Forelimb muscle (tissue), 1 donor: Measurements from ENCODE around the gene ZNF408. TPM values are rescaled to one million over a fixed set of nuclear protein-coding genes. Genes with fewer than 3 reads are reported as not detected.
"Not testable (repeated sequence)": the region's sequence is repeated elsewhere in the genome, so short reads cannot be mapped to it uniquely, and the experiment has no call there.

Experiments
- DNase-seq: peaks from one replicate; pipeline ENCODE4 v3.0.0-alpha.2; 2013; ENCODE audit warnings: low read depth
- polyA plus RNA-seq: library from polyadenylated mRNA; unstranded; fragments of 120-200 nt; gene quantifications from one replicate; pipeline ENCODE4 v1.2.1, GENCODE V29; 2013; ENCODE audit not compliant: insufficient read length

Gene ZNF408
- 6.3 TPM for polyA plus RNA-seq

DNA sequence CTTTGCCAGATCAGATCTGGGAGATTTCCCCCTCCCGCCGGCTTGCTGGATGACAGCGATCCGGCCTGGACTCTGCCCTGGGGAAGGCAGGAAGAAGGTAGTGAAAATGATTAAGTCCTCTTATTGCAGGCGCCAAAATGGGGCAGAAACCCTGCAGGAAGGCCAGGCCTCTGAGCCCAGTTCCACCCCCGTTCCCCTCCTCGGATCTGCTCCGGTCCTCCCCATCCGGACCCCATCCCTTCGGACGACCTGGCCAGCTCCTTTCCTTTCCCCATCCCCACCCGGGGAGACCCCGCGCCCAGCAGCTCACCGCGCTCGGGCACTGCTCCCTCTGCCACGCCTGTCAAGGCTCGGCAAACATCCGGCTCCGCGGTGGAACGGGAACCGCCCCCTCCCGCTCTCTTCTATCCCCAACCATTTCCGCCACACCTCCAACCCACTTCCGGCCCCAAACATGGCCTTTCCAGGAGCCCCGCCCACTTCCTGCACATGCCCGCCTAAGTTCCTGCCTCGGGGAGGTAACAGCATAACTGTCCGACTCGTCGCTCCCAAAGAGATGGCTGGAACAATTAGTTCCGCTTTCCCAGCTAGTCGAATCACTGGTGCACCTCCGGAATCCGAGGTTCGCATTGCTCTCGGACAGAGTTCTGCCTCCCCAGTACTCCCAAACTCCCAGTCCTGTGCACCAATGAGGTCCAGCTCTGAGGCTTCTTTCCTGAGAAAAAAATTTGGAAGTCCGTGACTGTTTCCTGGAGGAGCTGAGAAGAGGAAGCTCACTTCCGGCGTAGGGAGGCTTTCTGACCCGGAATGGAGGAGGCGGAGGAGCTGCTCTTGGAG lies at the start of gene ZNF408, which contains the start of gene ARHGAP1:
TSS of gene ZNF408 (plus strand) at position 791 of the 837 bp plus-strand sequence. CDS start at position 808, 17 bp downstream.
TSS of gene ARHGAP1 (minus strand) at position 379 of the 837 bp plus-strand sequence. CDS start 4,512 bp downstream, outside the sequence.
- DNase-seq, result peak; percentile 90

DNA sequence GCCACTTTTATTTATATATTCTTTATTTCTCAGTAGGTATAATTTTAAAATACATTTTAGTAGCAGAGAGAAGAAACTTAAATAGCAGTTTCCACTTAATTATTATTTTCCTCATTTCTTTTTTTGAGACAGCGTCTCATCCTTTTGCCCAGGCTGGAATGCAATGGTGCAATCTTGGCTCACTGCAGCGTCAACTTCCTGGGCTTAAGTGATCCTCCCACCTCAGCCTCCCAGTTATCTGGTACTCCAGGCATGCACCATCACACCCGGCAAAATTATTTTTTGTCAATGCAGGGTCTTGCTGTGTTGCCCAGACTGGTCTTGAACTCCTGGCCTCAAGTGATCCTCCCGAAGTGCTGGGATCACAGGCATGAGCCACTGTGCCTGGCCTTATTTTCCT lies 45.2 kb upstream of the ZNF408 start:
- DNase-seq, result no peak

DNA sequence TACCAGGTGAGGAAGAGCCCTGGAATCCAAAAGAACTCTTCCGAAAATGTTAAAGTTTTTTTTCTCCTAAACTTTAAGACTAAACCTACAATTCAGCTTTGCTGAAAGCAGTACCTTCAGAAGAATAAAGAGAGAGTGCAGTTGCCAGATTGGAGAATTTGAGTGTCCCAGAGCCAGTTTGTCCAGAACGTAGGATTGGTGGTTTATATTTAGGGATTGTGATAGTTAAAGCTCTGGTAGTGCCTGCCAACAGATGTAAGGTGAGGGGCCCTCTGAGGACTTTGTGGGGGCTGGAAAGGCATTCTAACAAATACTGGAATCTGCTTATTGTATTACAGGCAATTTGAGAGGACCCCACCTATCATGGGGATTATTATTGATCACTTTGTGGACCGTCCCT lies 43.6 kb upstream of the ZNF408 start:
- no peak for DNase-seq

DNA sequence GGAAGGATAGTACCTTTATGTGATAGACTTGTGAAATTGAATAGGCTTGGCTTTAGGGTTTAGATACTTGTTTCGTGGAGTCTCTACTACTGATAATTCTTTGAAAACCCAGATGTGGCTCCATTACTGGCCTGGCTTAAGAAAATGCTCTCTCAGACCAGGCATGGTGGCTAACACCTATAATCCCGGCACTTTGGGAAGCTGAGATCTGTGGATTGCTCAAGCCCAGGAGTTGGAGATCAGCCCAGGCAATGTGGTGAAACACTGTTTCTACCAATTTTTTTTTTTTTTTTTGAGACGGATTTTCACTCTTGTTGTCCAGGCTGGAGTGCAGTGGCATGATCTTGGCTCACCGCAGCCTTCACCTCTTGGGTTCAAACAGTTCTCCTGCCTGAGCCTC lies 42.6 kb upstream of the ZNF408 start:
- no peak for DNase-seq

DNA sequence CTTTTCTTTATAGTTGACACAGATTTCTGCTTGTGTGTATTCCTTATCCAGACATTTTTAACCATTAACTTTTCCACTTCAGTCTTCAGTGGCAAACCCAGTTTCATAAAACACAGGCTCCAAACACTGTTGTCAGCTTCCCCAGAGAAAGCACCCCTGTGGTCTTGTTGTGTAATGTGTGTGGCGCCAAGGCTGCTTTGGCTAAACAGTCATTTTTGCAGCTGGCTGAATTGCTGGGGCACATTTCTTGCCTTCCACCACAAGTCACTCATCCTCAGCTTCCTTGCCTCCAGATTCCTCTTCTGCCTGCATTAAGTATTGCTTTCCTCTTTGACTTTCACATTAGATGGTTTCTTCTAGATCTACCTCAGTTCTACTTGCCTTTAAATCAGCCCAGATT lies 40.9 kb upstream of the ZNF408 start:
- DNase-seq, result no peak

DNA sequence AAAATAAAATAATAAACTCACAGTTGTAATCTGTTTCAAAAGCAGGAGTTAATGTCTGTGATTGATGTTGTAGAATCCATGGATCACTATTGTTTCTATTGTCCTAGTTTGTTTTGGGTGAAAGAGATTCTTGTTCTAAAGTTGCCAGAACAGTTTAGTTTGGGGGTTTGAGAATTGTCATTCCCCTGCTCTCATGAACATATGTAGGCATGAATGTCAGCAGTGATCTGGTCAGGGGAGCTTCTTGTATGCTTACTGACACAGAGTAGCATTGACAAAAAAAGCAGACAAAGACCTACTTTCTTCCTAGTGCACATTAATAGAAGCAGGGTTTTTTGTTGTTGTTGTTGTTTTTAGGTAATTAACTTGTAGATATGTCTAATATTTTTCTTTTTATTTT lies 39.0 kb upstream of the ZNF408 start:
- DNase-seq, result no peak

DNA sequence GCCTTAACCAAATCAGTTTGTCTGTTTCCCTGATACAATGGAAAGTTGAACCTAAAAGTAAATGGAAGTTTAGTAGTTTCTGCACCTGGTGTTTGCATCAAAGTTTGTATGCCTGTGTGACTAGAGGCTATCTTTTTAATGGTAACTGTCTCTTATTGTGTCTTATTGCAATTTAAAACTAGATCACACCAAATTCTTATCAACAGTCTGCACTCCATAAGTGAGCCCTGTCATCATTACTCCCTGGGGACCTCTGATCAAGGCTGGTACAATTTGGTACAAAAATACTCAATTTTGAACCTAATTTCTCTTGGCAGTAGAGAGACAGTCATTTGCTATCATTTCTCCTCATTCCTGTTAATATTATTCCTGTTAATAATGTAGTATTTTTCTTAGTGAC lies 38.5 kb upstream of the ZNF408 start:
- no peak for DNase-seq

DNA sequence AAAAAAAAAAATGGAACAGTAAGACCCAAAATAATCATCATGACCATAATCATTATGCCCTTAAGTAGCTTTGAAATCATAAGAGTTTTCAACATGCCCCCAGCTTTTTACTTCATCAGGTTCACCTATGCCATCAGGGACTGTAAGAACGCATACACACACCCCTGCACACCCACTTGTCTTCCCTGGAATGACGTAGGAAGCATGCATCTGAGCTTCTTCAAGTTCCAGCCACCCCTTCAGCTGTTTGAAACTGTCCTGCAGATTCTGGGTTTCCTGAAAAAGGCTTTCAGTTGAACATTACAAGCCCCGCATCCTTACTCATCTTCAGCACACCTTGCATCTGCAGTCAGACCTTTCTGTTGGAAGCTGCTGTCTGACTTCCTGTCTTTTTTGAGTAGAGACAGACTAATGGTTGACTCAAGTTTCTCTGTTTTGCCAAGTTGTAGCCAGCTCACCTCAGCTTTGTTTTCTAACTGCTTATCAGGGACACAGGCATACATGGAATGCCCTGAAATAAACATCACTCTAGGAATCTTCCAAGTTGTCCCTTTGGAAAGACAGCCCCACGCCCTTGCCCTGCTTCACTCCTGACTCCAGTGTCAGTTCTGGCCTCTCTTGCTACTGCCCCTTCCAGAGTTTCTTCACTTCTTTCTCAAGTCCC lies 37.4 kb upstream of the ZNF408 start:
- DNase-seq, result no peak

DNA sequence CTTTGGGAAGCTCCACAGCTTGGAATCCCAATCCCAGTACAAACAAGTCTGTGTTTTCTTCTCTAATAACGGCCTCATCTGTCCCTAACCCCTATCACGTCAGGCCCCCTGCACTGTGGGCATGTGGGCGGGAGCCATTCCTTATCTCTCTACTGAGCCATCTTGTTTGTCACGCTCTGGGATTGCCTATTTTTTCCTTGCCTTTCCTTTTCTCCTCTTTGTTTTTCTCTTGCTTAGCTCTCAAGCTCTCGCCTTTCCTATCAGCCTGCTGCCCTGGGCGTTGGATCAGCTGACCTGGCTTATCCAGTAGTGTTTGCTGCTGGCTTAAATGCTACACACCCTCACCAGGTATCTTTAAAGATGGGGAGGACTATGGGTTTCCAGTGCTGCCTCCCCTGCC lies 36.2 kb upstream of the ZNF408 start:
- DNase-seq, result no peak

DNA sequence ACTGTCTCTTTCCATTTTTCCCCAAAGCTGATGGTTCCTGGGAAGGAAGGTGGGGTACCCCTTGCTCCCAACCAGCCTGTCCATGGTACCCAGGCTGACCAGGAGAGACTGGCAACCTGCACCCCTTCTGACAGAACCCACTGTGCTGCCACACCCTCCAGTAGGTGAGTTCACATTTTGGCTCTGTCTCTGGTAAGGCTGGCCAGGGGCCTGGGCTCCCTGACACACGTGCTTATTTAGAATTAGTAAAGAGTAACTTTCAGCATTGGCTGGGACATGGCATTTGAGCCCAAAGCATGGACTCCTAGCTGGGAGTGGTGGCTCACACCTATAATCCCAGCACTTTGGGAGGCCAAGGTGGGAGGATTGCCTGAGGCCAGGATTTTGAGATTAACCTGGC lies 35.5 kb upstream of the ZNF408 start:
- DNase-seq, result no peak

DNA sequence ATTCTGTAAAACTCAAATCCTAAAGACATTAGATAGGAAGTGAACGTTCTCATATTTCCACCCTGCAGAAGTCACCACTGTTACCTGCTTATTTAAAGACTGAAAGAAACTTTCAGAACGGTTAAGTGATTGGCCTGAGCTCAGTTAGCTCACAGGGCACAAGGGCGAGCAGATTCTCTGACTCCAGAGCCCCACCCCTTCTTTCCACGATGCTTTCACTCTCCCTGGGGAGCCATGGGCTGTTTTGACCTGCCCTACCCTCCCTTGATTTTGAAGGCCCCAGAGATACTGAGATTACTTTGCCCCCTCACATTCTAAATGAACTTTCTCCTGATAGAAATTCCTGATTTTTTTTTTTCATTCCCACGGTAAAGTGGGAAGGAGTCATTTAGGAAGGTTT lies 34.3 kb upstream of the ZNF408 start:
- no peak for DNase-seq

DNA sequence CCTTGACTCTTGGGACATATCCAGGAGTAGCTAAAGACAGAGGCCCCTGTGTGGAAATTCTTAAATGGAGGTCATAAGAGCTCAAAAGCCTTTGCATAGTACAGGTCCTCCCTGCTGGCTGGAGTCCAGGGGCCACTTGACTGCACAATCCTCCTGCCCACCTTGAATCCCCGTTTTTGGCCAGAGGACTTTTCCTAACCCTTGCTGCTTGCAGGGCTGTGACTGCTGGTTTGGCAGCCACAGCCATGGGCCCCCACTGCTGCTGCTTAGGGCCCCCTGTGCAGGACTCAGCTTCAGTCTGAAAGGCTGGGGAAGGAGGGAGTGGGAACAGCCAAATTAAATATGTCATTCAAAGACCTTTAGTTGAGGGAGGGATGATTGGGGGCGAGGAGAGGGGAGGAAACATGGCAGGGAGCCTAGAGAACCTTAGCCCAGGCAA lies 33.8 kb upstream of the ZNF408 start:
- no peak for DNase-seq

DNA sequence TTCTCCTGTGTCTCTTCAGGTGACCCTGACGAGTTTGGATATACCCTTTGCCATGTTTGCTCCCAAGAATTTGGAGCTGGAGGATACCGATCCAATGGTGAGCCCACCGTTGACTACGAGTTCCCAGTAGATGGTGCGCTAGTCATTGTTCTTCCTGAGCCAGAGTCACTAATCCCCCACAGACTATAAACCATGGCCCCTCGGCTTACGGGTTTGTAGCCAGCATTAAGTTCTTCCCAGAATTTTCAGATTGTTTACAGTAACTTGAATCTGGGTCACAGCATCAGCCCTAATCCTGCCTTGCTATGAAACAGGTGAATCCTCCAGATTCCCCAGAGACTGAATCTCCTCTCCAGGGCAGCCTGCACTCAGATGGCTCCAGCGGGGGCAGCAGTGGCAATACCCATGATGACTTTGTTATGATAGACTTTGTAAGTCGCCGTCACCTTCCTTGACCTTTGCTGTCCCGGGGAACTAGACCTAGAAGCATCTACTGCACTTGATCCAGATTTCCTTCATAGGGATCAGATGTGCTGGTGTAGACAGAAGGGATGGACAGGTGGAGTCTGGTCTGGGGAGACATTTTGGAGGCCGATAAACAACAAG lies 32.2 kb upstream of the ZNF408 start:
- no peak for DNase-seq

DNA sequence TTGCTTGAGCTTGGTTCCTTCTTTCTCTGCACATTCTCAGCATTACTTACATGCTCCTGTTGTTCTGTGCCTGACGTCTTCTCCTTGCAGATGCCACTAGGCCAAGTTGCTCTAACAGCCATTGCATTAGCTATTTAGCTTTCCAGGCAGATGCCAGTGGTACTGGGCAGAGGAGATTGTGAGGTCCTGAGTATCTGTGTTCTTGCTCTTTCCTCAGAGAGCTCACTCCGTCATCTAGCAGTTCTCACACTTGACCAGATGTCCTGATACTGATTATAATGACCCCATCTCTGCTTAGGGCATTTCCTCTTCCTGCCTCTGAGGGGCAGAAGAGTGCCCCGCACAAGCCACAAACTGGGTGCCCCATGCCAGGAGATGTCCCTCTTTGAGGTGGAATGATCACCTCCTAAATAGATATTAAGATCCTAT lies 31.1 kb upstream of the ZNF408 start:
- DNase-seq, result no peak

DNA sequence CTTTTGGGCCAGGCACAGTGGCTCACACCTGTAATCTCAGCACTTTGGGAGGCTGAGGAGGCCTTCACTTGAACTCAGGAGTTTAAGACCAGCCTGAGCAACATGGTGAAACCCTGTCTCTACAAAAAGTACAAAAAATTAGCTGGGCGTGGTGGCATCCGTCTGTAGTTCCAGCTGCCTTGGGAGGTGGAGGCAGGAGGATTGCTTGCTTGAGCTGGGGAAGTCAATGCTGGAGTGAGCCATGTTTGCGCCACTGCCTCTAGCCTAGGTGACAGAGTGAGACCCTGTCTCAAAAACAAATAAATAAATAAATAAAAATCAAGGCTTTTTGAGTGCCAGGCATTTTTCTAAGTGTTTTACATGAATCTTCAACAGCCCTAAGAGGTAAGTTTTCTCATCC lies 30.3 kb upstream of the ZNF408 start:
- not testable (repeated sequence) for DNase-seq

DNA sequence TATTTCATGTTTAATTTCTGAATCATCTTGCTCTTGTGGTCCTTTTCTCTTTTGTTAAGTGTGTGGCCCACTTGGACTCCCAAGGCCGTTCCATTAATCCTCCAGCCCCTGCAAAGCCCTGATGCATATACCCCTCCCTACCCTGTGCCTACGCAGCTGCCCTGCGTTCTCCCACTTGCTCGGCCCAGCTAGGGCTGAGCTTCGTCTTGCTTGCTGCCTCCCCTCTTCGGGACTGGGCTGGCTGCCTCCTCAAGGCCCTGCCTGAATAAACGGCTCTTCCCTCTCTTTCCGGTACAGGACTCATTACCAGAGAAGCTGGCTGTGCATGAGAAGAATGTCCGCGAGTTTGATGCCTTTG lies 28.9 kb upstream of the ZNF408 start:
- no peak for DNase-seq

DNA sequence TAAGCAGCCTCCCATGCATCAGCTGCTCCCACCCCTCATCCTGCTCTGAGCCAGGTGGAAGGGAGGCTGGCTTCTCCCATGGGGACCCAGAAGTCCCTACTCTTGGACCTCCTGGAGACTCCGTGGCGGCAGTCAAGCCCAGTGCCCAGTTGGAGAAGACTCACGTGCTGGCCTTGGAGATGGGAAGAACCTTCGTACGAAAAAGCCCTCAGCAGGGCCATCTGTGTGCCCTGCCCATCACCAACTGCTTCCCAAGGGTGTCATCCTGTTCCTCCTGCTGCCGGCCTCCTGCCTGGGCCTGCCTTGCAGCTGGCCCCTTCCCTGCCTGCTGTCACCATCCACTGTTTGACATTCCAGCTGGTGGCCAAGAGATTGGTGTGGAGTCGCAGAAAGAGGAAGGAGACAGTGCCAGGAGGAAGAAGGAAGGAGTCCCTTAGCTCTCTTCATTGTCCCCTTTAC lies 28.4 kb upstream of the ZNF408 start:
- DNase-seq, result no peak

DNA sequence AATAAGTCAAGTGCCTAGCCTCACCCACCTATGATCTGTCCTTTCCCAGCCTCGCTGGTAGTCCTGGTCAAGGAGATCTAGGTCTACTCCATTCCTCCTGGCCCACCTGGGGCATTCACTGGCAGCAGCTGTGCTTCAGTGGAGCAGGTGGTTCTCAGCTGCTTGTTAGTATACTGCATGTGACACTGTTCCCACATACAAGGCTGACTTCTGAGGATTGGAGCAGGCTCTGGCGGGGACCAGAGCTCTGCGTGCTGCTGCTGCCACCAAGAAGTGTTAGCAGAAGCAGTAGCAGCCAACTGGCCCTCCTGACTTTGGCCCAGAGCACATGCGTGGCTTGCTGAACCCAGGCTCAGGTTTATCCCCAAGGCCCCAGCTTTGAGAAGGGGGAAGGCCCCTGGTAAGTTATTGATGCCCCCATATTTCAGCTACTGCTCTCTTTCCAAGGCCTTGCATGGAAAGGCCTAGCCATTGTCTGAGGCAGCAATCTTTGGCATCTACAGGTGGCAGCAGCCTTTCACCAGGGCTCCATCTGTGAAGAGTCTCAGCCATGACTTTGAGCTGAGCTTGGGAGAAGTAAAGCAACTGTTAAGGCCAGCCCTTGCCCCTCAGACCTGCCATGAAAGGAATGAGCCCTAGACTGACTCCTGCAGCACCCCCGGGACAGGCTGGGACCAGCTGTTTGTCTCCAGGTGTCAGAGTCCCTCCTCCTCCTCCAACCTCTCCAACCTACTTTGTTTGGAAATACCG lies 26.9 kb upstream of the ZNF408 start:
- DNase-seq, result no peak

DNA sequence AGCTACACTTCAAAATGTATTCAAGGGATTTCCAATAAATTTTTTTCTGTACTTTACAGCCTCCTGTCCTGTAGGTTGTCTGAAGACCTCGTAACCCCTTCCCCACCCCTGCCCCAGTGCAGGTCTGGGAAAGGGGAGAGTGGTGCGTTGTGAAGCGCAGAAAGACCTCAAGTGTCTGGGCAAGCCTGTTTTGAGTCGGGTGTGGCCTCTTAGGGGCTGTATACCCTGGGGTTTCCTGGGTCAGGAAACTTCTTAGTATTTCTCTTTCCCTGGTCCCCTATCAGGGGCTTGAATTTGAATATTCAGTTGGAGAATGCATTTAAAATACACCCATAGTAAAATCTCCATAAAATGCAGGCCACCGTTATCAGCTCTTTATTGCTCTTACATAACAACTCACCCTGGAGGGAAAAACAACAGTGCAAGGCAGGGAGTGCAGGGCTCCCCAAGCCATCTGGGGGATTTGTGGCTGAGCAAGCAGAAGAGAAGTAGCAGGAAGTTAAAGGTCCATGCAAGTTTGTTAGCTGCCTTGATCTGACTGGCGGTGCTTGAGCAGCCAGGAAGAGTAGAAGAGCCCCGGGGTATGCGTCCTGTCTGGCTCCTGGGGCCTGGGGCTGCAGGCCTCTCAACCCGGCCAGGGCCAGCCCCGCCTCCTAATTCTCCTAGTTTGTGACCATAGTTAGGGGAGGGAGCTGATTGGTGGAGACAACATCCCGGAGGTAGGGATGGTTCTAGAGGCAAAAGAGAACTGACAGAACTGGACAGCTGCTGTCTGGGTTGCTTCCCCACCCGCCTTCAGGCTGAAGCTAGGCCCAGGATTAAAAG lies 26.2 kb upstream of the ZNF408 start:
- no peak for DNase-seq

DNA sequence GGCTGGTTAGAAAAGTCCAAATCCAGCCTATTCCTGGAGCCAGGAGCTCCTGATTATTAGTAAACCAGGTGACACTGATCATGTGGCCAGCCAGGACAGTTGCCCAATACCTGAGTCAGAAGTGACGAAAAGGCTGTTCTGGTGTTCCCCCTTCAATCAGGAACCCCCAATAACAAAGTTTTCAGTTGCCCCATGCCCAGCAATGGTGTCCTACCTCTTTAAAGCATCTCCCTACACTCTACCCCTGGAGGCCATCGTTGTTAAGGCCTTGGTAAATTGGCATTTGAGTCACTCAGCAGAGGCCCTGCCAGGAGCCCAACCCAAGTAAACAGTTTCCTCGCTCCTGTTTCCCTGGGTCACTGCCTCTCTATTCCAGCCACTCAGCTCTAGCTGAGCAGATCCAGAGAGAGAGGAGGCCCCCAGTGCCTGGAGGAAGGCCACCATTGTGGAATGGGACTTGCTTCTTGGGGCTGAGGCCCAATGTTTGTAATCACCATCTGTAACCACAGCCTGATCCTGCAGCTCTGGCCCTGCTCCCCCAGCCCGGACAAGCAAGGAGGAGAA lies 25.5 kb upstream of the ZNF408 start:
- DNase-seq, result no peak

DNA sequence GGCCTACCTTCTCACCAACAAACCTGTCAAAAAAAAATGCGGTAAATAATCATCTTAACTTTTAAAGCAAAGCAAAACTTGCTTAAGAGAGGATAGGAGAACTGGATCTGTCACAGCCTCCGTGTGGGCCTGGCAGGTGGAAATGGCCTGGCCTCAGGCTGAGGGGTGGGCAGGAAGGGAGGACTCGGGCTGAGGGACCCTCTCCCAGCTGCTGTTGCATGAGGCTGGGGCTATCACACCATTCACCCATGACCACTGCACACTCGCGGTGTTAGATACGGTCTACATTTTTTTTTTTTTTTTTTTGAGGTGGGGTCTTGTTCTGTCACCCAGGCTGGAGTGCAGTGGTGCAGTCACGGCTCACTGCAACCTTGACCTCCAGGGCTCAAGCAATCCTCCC lies 24.9 kb upstream of the ZNF408 start:
- DNase-seq, result no peak
